Diencephalon (tissue), 1 donor: ENCODE measurements around the gene SCAMP4. TPM values are rescaled to one million over a fixed set of nuclear protein-coding genes. Genes with fewer than 3 reads are reported as not detected.

ENCODE experiments used
- total RNA-seq: library from RNA; depleted of rRNA; stranded (reverse); fragments of >200 nt; gene quantifications from one replicate; pipeline ENCODE4 v1.2.3, GENCODE V29; 2014

SCAMP4 gene
- 16.1 TPM for total RNA-seq

GRCh38 chr19:1905110-1905862 lies at the start of gene SCAMP4, which contains the start of gene ADAT3:
Gene SCAMP4 (plus strand): TSS chr19:1905399. CDS start chr19:1915020, 9,621 bp downstream.
Gene ADAT3 (plus strand): TSS chr19:1905399. CDS start chr19:1912048, 6,649 bp downstream.

GRCh38 chr19:1863328-1863637 lies 41.9 kb upstream of the SCAMP4 start, which contains the start of gene KLF16:
Gene KLF16 (minus strand): TSS chr19:1863579. CDS start chr19:1863497, 82 bp downstream.

GRCh38 chr19:1885398-1886119 lies 19.6 kb upstream of the SCAMP4 start, which contains the start of gene ABHD17A:
Gene ABHD17A (minus strand): TSS chr19:1885496. CDS start chr19:1881566, 3,930 bp downstream.

GRCh38 chr19:1941146-1942077 lies 36.2 kb downstream of the SCAMP4 start, which contains the start of gene CSNK1G2:
Gene CSNK1G2 (plus strand): TSS chr19:1941172. CDS start chr19:1969773, 28,601 bp downstream.

Other genes with a start within 250 kb of the SCAMP4 start
- 0.23 TPM for gene ONECUT3, start 151.9 kb upstream of the SCAMP4 start, total RNA-seq
- gene ATP8B3, start 93.1 kb upstream of the SCAMP4 start, total RNA-seq, result 0.69 TPM
- 9.2 TPM for gene REXO1, start 56.9 kb upstream of the SCAMP4 start, total RNA-seq
- gene KLF16, start 41.8 kb upstream of the SCAMP4 start, total RNA-seq, result 4.6 TPM
- 48.4 TPM for gene ABHD17A, start 19.9 kb upstream of the SCAMP4 start, total RNA-seq
- 2.1 TPM for gene ADAT3, start within 50 bp of the SCAMP4 start, total RNA-seq
- 33.9 TPM for gene CSNK1G2, start 35.8 kb downstream of the SCAMP4 start, total RNA-seq
- gene BTBD2, start 110.3 kb downstream of the SCAMP4 start, total RNA-seq, result 59.3 TPM
- gene MKNK2, start 145.8 kb downstream of the SCAMP4 start, total RNA-seq, result 20.8 TPM
- 15.5 TPM for gene MOB3A, start 190.9 kb downstream of the SCAMP4 start, total RNA-seq
- 8.5 TPM for gene IZUMO4, start 191.5 kb downstream of the SCAMP4 start, total RNA-seq
- gene AP3D1, start 246.2 kb downstream of the SCAMP4 start, total RNA-seq, result 78.4 TPM